PC-3 (cell line): Measurements from ENCODE around the gene CHD6. TPM values are rescaled to one million over a fixed set of nuclear protein-coding genes. Genes with fewer than 3 reads are reported as not detected.
A peak's percentile ranks its signal among the peaks of the same experiment; 100 is the strongest.

ENCODE experiments used
- ATAC-seq: fragments of 200-7000 bp; cut with Tn5 transposase; 2 replicates; pipeline ENCODE4 v1.9.1; 2020; ENCODE audit warnings: mild to moderate bottlenecking, moderate library complexity
- BruUV-seq: library from RNA; stranded (reverse); fragments of 400-500 nt; replicated peaks from 2 replicates; lab custom pipeline; 2021; lab: Mats Ljungman, UMichigan
- CTCF ChIA-PET: fragments of 300-600 bp; sonication (Branson Sonifier 250); formaldehyde crosslinking; loops from one replicate; lab custom pipeline; 2022; ENCODE audit warnings: antibody characterized with exemption; lab: Charles Lee
- POLR2A ChIA-PET: fragments of 300-600 bp; sonication (Branson Sonifier 250); formaldehyde crosslinking; loops from one replicate; lab custom pipeline; 2022; ENCODE audit warnings: antibody characterized with exemption; ENCODE audit not compliant: unreplicated experiment; lab: Charles Lee
- DNase-seq: peaks from one replicate; pipeline ENCODE4 v3.0.0-alpha.2; 2015
- H2AFZ ChIP-seq: fragments of 300-600 bp; sonication (generic); 2 replicates; pipeline ENCODE4 v1.6.0; 2016; ENCODE audit warnings: antibody characterized with exemption, low read length
- H3F3A ChIP-seq: fragments of 300-600 bp; sonication (generic); one replicate; pipeline ENCODE4 v1.6.0; 2017; ENCODE audit warnings: antibody characterized with exemption, low read length, control low read depth, mild to moderate bottlenecking; ENCODE audit not compliant: unreplicated experiment
- H3K27ac ChIP-seq: fragments of 300-600 bp; sonication (generic); 2 replicates; pipeline ENCODE4 v1.5.1; 2016; ENCODE audit warnings: mild to moderate bottlenecking, low read length
- H3K27me3 ChIP-seq: fragments of 300-600 bp; sonication (generic); 2 replicates; pipeline ENCODE4 v1.6.1; 2016; ENCODE audit warnings: low read length, mixed read lengths
- H3K36me3 ChIP-seq: fragments of 300-600 bp; sonication (generic); 2 replicates; pipeline ENCODE4 v1.6.1; 2016; ENCODE audit warnings: low read depth, mixed run types, low read length, mixed read lengths
- H3K4me1 ChIP-seq: fragments of 300-600 bp; sonication (generic); 2 replicates; pipeline ENCODE4 v1.5.1; 2016; ENCODE audit warnings: low read length; ENCODE audit not compliant: insufficient read depth
- H3K4me2 ChIP-seq: fragments of 300-600 bp; sonication (generic); 2 replicates; pipeline ENCODE4 v1.6.0; 2016; ENCODE audit warnings: low read length
- H3K4me3 ChIP-seq: fragments of 300-600 bp; sonication (generic); 2 replicates; pipeline ENCODE4 v1.5.1; 2016; ENCODE audit warnings: mild to moderate bottlenecking, low read length, mixed read lengths
- H3K79me2 ChIP-seq: fragments of 300-600 bp; sonication (generic); 2 replicates; pipeline ENCODE4 v1.6.1; 2017; ENCODE audit warnings: low read length, mixed read lengths
- H3K9ac ChIP-seq: fragments of 300-600 bp; sonication (generic); 2 replicates; pipeline ENCODE4 v1.6.0; 2016; ENCODE audit warnings: mild to moderate bottlenecking, low read length
- H3K9me2 ChIP-seq: fragments of 300-600 bp; sonication (generic); replicated peaks from 2 replicates; pipeline ENCODE4 v1.6.1; 2016; ENCODE audit warnings: mixed run types, low read length, mixed read lengths
- H3K9me3 ChIP-seq: fragments of 300-600 bp; sonication (generic); 2 replicates; pipeline ENCODE4 v1.6.1; 2016; ENCODE audit warnings: low read length, mixed read lengths
- H4K20me1 ChIP-seq: fragments of 300-600 bp; sonication (generic); 2 replicates; pipeline ENCODE4 v1.6.1; 2016; ENCODE audit warnings: low read length, mixed read lengths
- EZH2 ChIP-seq: fragments of 300-600 bp; sonication (generic); IDR thresholded peaks from one replicate; pipeline ENCODE4 v1.6.1; 2017; ENCODE audit warnings: antibody characterized with exemption, mild to moderate bottlenecking, low read length; ENCODE audit not compliant: unreplicated experiment
- EZH2phosphoT487 ChIP-seq: fragments of 300-600 bp; sonication (generic); IDR thresholded peaks from 2 replicates; pipeline ENCODE4 v1.6.1; 2018; ENCODE audit warnings: mild to moderate bottlenecking, antibody characterized with exemption, low read length, borderline replicate concordance
- intact Hi-C: fragments of 100-400 bp; cut with micrococcal nuclease; formaldehyde crosslinking; loops from 2 replicates; pipeline ENCODE4 v1.9.0; 2023
- total RNA-seq: library from RNA; depleted of rRNA; stranded (reverse); fragments of >200 nt; gene quantifications from 2 replicates; pipeline ENCODE4 v1.2.3, GENCODE V29; 2014
- TF ChIP-seq, protein P1 (sequence below): fragments of 300-600 bp; sonication (generic); conservative IDR thresholded peaks from 2 replicates; pipeline ENCODE4 v1.5.1; 2017; ENCODE audit warnings: antibody characterized with exemption, low read depth, mild to moderate bottlenecking, low read length

Gene CHD6
- total RNA-seq, 1 experiment from 2014 or later = 19.5 TPM

DNA sequence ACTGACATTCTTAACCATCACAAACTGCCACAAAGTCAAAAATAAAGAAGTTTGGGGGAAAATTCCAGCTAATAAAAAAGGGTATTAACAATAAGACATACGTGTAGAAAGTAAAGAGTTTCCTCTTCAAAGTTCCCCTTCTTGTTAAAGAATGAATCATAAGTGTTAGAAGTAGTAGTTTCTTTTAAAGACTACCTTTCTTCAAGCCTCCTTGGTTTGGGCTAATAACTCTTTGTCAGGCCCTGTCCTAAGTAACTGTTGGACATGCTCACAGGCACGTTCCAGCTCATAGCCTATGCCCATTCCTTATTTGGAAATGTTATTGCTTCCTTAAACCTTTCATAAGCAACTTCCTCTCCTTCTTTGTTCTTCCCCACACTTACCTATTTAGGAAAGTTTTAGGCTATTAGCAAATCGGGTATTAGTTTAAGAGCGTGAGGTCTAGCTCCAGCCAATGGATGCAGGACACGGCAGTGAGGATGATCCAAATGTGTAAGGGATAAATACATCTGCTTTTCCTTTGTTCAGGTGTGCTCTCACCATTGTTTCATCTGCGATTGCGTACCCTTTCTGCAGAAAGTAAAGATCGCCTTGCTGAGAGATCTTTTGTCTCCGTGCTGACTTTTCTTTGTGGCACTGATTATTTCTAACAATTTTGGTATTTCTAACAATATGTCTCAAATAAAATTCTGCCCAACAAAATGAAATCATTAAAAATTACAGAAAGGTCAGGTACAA lies 64.9 kb downstream of the CHD6 start:
- H4K20me1 ChIP-seq = 0 out of 2 replicates have a peak, but pooled peaks cover 4% of the 10 kb centered on the region
- peaks cover 39% of the 10 kb centered on the region for H3K79me2 ChIP-seq
- TF ChIP-seq, protein P1, sequence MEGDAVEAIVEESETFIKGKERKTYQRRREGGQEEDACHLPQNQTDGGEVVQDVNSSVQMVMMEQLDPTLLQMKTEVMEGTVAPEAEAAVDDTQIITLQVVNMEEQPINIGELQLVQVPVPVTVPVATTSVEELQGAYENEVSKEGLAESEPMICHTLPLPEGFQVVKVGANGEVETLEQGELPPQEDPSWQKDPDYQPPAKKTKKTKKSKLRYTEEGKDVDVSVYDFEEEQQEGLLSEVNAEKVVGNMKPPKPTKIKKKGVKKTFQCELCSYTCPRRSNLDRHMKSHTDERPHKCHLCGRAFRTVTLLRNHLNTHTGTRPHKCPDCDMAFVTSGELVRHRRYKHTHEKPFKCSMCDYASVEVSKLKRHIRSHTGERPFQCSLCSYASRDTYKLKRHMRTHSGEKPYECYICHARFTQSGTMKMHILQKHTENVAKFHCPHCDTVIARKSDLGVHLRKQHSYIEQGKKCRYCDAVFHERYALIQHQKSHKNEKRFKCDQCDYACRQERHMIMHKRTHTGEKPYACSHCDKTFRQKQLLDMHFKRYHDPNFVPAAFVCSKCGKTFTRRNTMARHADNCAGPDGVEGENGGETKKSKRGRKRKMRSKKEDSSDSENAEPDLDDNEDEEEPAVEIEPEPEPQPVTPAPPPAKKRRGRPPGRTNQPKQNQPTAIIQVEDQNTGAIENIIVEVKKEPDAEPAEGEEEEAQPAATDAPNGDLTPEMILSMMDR = no peak
- TF ChIP-seq EZH2phosphoT487 (no peak), EZH2 (no peak)
- H3K4me3 ChIP-seq = no peak overlapping the region
- DNase-seq (no peak), ATAC-seq (no peak)
- intact Hi-C loops = no loop called here
- no TSS peak for BruUV-seq
- no peaks in the 10 kb centered on the region for H3K9me3 ChIP-seq
- no peaks in the 10 kb centered on the region for H3K9me2 ChIP-seq
- peak overlapping the region; percentile 48; the same call in 1 of the 2 replicates for H3K4me2 ChIP-seq
- no peaks in the 10 kb centered on the region for H3K27me3 ChIP-seq
- no peak overlapping the region for H2AFZ ChIP-seq
- POLR2A ChIA-PET = no interaction called here
- peaks cover 9% of the 10 kb centered on the region for H3K4me1 ChIP-seq
- H3K36me3 ChIP-seq = peaks cover 3% of the 10 kb centered on the region; the same call in 1 of the 2 replicates
- peaks cover 3% of the 10 kb centered on the region for H3F3A ChIP-seq
- H3K9ac ChIP-seq = no peak overlapping the region
- CTCF ChIA-PET = no interaction called here
- H3K27ac ChIP-seq = peak overlapping the region; percentile 66

DNA sequence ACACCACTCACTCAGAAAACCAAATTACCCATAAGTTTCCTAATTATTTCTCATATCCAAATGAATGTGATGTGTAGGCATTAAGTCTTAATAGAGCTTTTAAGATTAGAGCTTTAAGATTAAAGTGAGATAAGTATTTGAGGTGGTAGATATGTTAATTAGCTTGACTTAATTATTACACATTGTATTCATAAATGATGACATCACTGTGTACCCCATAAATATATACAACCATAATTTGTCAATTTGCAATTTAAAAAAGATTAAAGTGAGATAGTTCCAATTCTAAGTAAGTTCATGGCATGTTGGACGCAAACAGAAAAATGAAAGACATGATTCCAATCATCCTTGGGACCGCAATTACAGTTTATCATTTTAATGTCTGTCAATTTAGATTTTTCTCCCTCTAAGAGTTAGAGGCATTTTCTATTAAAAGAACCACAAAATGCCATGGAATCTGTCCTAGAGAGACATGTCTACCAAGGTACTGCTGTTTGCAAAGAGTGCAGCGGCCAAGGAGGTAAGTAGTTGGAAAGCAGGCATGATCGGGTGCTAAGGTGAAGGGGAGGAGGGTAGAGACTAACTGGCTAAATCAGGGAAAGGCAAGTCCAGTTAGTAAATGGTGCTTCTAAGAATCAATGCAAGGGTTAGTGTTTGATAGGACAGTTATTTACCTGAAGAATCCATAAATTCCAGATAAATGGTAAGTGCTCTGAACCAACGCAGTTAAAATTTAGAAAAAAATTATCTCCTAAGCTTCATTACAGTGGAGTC lies 65.7 kb downstream of the CHD6 start:
- Histone ChIP-seq H3K4me3 (no peak overlapping the region), H3K9me3 (no peaks in the 10 kb centered on the region), H3K36me3 (peaks cover 3% of the 10 kb centered on the region; the same call in 1 of the 2 replicates), H4K20me1 (0 out of 2 replicates have a peak, but pooled peaks cover 4% of the 10 kb centered on the region), H3K4me1 (peaks cover 9% of the 10 kb centered on the region), H3K9me2 (no peaks in the 10 kb centered on the region), H3K4me2 (no peak overlapping the region), H3K27me3 (no peaks in the 10 kb centered on the region), H3F3A (peaks cover 3% of the 10 kb centered on the region), H3K9ac (no peak overlapping the region), H3K79me2 (peaks cover 30% of the 10 kb centered on the region), H3K27ac (no peak overlapping the region), H2AFZ (no peak overlapping the region)
- BruUV-seq = no TSS peak
- ChIA-PET POLR2A (no interaction called here), CTCF (no interaction called here)
- intact Hi-C loops = no loop called here
- DNase-seq (no peak), ATAC-seq (no peak)
- TF ChIP-seq EZH2phosphoT487 (no peak), EZH2 (no peak)
- TF ChIP-seq, protein P1 = no peak
